Panc1 (cell line): Measurements from ENCODE around the gene GRHL1. TPM values are rescaled to one million over a fixed set of nuclear protein-coding genes. Genes with fewer than 3 reads are reported as not detected.

ENCODE experiments used
- ATAC-seq: fragments of 200-7000 bp; cut with Tn5 transposase; 2 replicates; pipeline ENCODE4 v1.9.1; 2020; ENCODE audit warnings: mild to moderate bottlenecking, moderate library complexity
- BruUV-seq: library from RNA; stranded (reverse); fragments of 400-500 nt; replicated peaks from 2 replicates; lab custom pipeline; 2021; lab: Mats Ljungman, UMichigan
- CTCF ChIA-PET: fragments of 300-600 bp; sonication (Branson Sonifier 250); formaldehyde crosslinking; loops from one replicate; lab custom pipeline; 2022; ENCODE audit warnings: antibody characterized with exemption; lab: Charles Lee
- POLR2A ChIA-PET: fragments of 300-600 bp; sonication (Branson Sonifier 250); formaldehyde crosslinking; loops from one replicate; lab custom pipeline; 2022; ENCODE audit warnings: antibody characterized with exemption; lab: Charles Lee
- DNase-seq: peaks from one replicate; pipeline ENCODE4 v3.0.0-alpha.2; 2010; ENCODE audit warnings: low read depth, low spot score
- H3K27ac ChIP-seq: 2 replicates; pipeline ENCODE4 v1.5.1; 2011; ENCODE audit warnings: mild to moderate bottlenecking, low read length, inconsistent platforms
- H3K27me3 ChIP-seq: fragments of 200-500 bp; sonication (Bioruptor generic); 2 replicates; pipeline ENCODE4 v1.6.0; 2014; ENCODE audit warnings: low read length, inconsistent platforms; ENCODE audit not compliant: control insufficient read depth, insufficient read depth
- H3K36me3 ChIP-seq: fragments of 200-500 bp; sonication (Bioruptor generic); 2 replicates; pipeline ENCODE4 v1.5.1; 2014; ENCODE audit warnings: inconsistent platforms, mild to moderate bottlenecking, low read length, moderate library complexity; ENCODE audit not compliant: control insufficient read depth, insufficient read depth
- H3K4me1 ChIP-seq: 2 replicates; pipeline ENCODE4 v1.5.1; 2011; ENCODE audit warnings: inconsistent platforms, mild to moderate bottlenecking, low read length, moderate library complexity; ENCODE audit not compliant: control insufficient read depth, insufficient read depth
- H3K4me3 ChIP-seq, 2 experiments: 2 replicates each; pipeline ENCODE4 v1.5.1; 2011 to 2012; ENCODE audit warnings: low read depth in 2 of 2, low read length in 2 of 2, mild to moderate bottlenecking in 2 of 2, inconsistent platforms in 1 of 2, moderate library complexity in 1 of 2
- H3K9me3 ChIP-seq: fragments of 200-500 bp; sonication (Bioruptor generic); 2 replicates; pipeline ENCODE4 v1.5.1; 2014; ENCODE audit warnings: low read depth, mild to moderate bottlenecking, inconsistent platforms, low read length, moderate library complexity; ENCODE audit not compliant: control insufficient read depth, insufficient read depth
- POLR2AphosphoS5 ChIP-seq: IDR thresholded peaks from 2 replicates; pipeline ENCODE4 v1.6.1; 2012; ENCODE audit warnings: mild to moderate bottlenecking, low read depth, low read length, moderate library complexity
- REST ChIP-seq, 2 experiments: IDR thresholded peaks; 2 replicates each; pipeline ENCODE4 v1.6.1; 2011 to 2012; ENCODE audit warnings: low read depth in 2 of 2, control low read depth in 1 of 2, low read length in 1 of 2, mild to moderate bottlenecking in 1 of 2, moderate library complexity in 1 of 2; ENCODE audit not compliant: insufficient read depth in 1 of 2
- SIN3A ChIP-seq: IDR thresholded peaks from 2 replicates; pipeline ENCODE4 v1.6.1; 2012; ENCODE audit warnings: low read depth, mild to moderate bottlenecking, low read length, moderate library complexity, borderline replicate concordance; ENCODE audit not compliant: insufficient read depth
- TCF7L2 ChIP-seq: IDR thresholded peaks from 2 replicates; pipeline ENCODE4 v1.6.1; 2011; ENCODE audit warnings: mild to moderate bottlenecking, low read depth, low read length, inconsistent platforms
- in situ Hi-C: cut with HindIII; loops from 2 replicates; pipeline ENCODE4 v1.10.0; 2016; ENCODE audit warnings: low sequenced_read_pairs, low pct_unique_long_range_greater_than_20kb
- intact Hi-C: fragments of 100-400 bp; cut with micrococcal nuclease; formaldehyde crosslinking; loops from one replicate; pipeline ENCODE4 v1.10.0; 2022; ENCODE audit not compliant: unreplicated experiment
- total RNA-seq: library from RNA; stranded (reverse); gene quantifications from one replicate; pipeline ENCODE4 v1.2.1, GENCODE V29; 2021; ENCODE audit not compliant: unreplicated experiment
- TF ChIP-seq, protein P1 (sequence below): fragments of 450-650 bp; IDR thresholded peaks from 2 replicates; pipeline ENCODE4 v1.5.1; 2017; ENCODE audit warnings: mild to moderate bottlenecking

The GRHL1 gene
- total RNA-seq, 1 experiment from 2014 or later = 4.7 TPM

DNA sequence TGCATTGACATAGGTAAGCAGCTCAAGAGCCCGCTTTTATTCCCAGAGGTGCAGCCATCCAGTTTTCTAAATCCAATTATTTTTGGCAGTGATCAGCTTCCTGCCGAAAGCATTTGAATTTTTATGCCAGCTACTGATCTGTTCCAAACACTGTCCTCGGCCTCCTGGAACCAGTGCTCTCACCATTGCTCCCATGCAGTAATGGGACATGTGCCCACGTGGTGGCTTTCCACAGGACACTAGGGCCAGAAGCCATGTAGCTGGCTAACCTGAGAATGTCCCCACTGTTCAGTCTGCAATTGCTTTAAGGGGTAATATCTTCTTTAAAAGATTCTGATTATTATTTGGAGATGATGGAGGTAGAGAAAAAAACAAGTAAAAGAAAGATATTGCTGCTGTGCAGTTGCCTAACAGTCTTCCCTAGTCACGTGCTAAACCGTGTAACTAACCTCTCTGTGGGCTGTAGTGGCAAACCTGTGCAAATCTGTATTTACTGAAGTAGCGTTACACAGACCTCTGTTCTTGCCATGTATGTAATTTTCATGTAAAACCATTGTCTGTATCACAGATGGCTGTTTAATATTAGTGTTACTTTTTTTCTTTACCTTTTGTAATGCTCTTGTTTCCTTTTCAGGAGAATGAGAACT, 13.0 kb downstream of the GRHL1 start:
- ATAC-seq (no peak), DNase-seq (no peak)
- no peak overlapping the region for H3K4me3 ChIP-seq
- in situ Hi-C loops = no loop called here
- intact Hi-C loops = no loop called here
- no peaks in the 10 kb centered on the region for H3K9me3 ChIP-seq
- TF ChIP-seq POLR2AphosphoS5 (no peak), TCF7L2 (no peak), REST (IDR thresholded peaks at IDR 0.05; ENCODE audit: insufficient read depth in 1 of 2, low read depth in 2 of 2, low read length in 1 of 2) (no peak), SIN3A (no peak)
- TF ChIP-seq, protein P1, sequence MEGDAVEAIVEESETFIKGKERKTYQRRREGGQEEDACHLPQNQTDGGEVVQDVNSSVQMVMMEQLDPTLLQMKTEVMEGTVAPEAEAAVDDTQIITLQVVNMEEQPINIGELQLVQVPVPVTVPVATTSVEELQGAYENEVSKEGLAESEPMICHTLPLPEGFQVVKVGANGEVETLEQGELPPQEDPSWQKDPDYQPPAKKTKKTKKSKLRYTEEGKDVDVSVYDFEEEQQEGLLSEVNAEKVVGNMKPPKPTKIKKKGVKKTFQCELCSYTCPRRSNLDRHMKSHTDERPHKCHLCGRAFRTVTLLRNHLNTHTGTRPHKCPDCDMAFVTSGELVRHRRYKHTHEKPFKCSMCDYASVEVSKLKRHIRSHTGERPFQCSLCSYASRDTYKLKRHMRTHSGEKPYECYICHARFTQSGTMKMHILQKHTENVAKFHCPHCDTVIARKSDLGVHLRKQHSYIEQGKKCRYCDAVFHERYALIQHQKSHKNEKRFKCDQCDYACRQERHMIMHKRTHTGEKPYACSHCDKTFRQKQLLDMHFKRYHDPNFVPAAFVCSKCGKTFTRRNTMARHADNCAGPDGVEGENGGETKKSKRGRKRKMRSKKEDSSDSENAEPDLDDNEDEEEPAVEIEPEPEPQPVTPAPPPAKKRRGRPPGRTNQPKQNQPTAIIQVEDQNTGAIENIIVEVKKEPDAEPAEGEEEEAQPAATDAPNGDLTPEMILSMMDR = no peak
- no peaks in the 10 kb centered on the region for H3K36me3 ChIP-seq
- CTCF ChIA-PET = interaction anchor here (1.1 kb wide), 1 partner anchor 20 kb away, joined by 3 read pairs; no protein-coding TSS in a partner anchor
- BruUV-seq = no TSS peak
- no peaks in the 10 kb centered on the region for H3K4me1 ChIP-seq
- H3K27me3 ChIP-seq = no peaks in the 10 kb centered on the region
- no peak overlapping the region for H3K27ac ChIP-seq
- POLR2A ChIA-PET = no interaction called here

DNA sequence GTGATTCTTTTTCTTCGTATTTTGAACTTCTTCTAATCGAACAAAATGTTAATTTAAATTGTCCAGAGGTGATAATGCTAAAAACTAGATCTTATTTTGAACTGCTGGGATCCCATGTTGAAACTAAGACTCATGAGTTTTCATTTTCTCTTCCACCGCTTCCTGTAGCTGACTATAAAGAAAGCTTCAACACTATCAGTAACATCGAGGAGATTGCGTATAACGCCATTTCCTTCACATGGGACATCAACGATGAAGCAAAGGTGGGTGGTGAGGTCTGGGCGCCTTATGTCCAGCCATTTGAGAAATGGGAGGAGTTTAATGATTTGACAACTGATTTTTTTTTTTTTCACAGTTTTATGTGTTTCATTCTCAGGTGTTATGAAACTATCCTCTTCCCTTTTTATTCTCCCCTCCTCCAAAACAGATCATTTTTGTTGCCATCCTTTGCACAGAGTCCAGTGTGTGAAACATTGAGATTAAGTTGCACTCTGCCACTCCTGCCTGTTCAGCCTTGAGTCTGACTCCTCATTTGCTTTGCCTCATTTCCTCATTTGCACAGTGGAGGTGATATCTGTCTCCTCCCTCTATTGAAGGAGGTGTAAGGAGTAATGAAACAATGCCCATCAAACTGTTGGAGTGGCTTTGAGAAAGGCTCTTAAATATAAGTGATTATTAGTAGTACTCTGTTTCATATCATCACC, 13.8 kb downstream of the GRHL1 start:
- Histone ChIP-seq H3K9me3 (no peaks in the 10 kb centered on the region), H3K36me3 (no peaks in the 10 kb centered on the region), H3K4me1 (no peaks in the 10 kb centered on the region), H3K27me3 (no peaks in the 10 kb centered on the region), H3K27ac (no peak overlapping the region), H3K4me3 (no peak overlapping the region)
- TF ChIP-seq SIN3A = no peak
- TF ChIP-seq, protein P1 = no peak
- TF ChIP-seq POLR2AphosphoS5 = no peak
- no peak for TF ChIP-seq TCF7L2
- TF ChIP-seq REST (IDR thresholded peaks at IDR 0.05; ENCODE audit: insufficient read depth in 1 of 2, low read depth in 2 of 2, low read length in 1 of 2) = no peak
- ATAC-seq (no peak), DNase-seq (no peak)
- POLR2A ChIA-PET = no interaction called here
- intact Hi-C loops = no loop called here
- in situ Hi-C loops = no loop called here
- BruUV-seq = no TSS peak
- CTCF ChIA-PET = no interaction called here
